ENCODE results near the gene NTM.

DNA sequence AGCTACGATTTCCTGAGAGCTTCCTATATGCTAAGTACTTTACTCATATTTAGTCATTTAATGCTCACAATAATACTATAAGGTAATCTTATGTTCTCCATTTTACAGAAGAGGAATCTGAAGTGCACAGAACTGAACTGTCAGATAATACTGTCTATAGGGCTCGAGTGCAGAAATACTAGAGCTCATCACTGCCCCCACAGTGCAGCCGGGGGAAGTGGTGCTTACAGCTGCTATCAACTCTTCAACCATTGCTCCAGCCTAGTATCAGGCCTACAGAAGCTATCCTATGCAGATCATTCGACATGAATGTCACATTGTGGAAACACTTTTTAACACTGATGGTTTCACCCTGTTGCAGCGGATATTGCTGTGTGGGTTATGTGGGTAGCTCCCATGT, 929.9 kb downstream of the NTM start:
- TF ChIP-seq, protein P1, sequence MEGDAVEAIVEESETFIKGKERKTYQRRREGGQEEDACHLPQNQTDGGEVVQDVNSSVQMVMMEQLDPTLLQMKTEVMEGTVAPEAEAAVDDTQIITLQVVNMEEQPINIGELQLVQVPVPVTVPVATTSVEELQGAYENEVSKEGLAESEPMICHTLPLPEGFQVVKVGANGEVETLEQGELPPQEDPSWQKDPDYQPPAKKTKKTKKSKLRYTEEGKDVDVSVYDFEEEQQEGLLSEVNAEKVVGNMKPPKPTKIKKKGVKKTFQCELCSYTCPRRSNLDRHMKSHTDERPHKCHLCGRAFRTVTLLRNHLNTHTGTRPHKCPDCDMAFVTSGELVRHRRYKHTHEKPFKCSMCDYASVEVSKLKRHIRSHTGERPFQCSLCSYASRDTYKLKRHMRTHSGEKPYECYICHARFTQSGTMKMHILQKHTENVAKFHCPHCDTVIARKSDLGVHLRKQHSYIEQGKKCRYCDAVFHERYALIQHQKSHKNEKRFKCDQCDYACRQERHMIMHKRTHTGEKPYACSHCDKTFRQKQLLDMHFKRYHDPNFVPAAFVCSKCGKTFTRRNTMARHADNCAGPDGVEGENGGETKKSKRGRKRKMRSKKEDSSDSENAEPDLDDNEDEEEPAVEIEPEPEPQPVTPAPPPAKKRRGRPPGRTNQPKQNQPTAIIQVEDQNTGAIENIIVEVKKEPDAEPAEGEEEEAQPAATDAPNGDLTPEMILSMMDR (IDR thresholded peaks at IDR 0.05): no peak
- no peak for TF ChIP-seq POLR2A (IDR thresholded peaks at IDR 0.05)
